GM18517 (cell line): Measurements from ENCODE around the gene TMEM126A.
A peak's percentile ranks its signal among the peaks of the same experiment; 100 is the strongest.
"Not testable (repeated sequence)": the region's sequence is repeated elsewhere in the genome, so short reads cannot be mapped to it uniquely, and the experiment has no call there.

ENCODE experiments used
- ATAC-seq: cut with Tn5 transposase; IDR thresholded peaks from one replicate; pipeline ENCODE4 v1.9.1; 2021; ENCODE audit warnings: mild to moderate bottlenecking, moderate library complexity; ENCODE audit not compliant: unreplicated experiment

The TMEM126A gene

GRCh38 chr11:85647604-85648299, at the start of gene TMEM126A:
Gene TMEM126A, plus strand, starts transcription at chr11:85647967. Its CDS starts 2,289 bp downstream, at chr11:85650256.
- peak; percentile 97 for ATAC-seq

GRCh38 chr11:85599083-85599482, 48.7 kb upstream of the TMEM126A start:
- ATAC-seq: no peak

GRCh38 chr11:85602526-85603213, 45.1 kb upstream of the TMEM126A start:
- no peak for ATAC-seq

GRCh38 chr11:85603220-85603619, 44.5 kb upstream of the TMEM126A start:
- ATAC-seq: no peak

GRCh38 chr11:85606237-85606636, 41.5 kb upstream of the TMEM126A start:
- not testable (repeated sequence) for ATAC-seq

GRCh38 chr11:85608621-85609020, 39.1 kb upstream of the TMEM126A start:
- not testable (repeated sequence) for ATAC-seq

GRCh38 chr11:85609286-85609685, 38.5 kb upstream of the TMEM126A start:
- ATAC-seq: not testable (repeated sequence)

- not testable (repeated sequence) for ATAC-seq
Measured at GRCh38 chr11:85611643-85612042, 36.1 kb upstream of the TMEM126A start.

- no peak for ATAC-seq
Measured at GRCh38 chr11:85619499-85619898, 28.3 kb upstream of the TMEM126A start.

- ATAC-seq: no peak
Measured at GRCh38 chr11:85620256-85620655, 27.5 kb upstream of the TMEM126A start.

GRCh38 chr11:85626496-85626895, 21.3 kb upstream of the TMEM126A start:
- no peak for ATAC-seq

- ATAC-seq: no peak
Measured at GRCh38 chr11:85627332-85627997, 20.3 kb upstream of the TMEM126A start, which contains the start of gene DLG2. Gene DLG2, minus strand, starts transcription at chr11:85627344.

GRCh38 chr11:85627998-85628770, 19.6 kb upstream of the TMEM126A start, which contains the start of gene TMEM126B:
Gene TMEM126B, plus strand, starts transcription at chr11:85628593. Its CDS starts 15 bp downstream, at chr11:85628608.
- peak; percentile 99 for ATAC-seq

GRCh38 chr11:85628771-85629341, 18.9 kb upstream of the TMEM126A start:
- peak; percentile 14 for ATAC-seq

- ATAC-seq: no peak
Measured at GRCh38 chr11:85634747-85635146, 13.0 kb upstream of the TMEM126A start.

- no peak for ATAC-seq
Measured at GRCh38 chr11:85643191-85643614, 4.6 kb upstream of the TMEM126A start.

- ATAC-seq: no peak
Measured at GRCh38 chr11:85647078-85647477, 689 bp upstream of the TMEM126A start.

- no peak for ATAC-seq
Measured at GRCh38 chr11:85651118-85651517, 3.4 kb downstream of the TMEM126A start.

- no peak for ATAC-seq
Measured at GRCh38 chr11:85652786-85653447, 5.2 kb downstream of the TMEM126A start.

- ATAC-seq: not testable (repeated sequence)
Measured at GRCh38 chr11:85654343-85654742, 6.6 kb downstream of the TMEM126A start.
